Stomach smooth muscle (tissue), 2 donors: ENCODE measurements around the gene ILKAP.

ENCODE experiments used
- H3K27ac ChIP-seq: one replicate; pipeline ENCODE4 v1.7.0; 2013; ENCODE audit warnings: mild to moderate bottlenecking, low read length, inconsistent platforms
- H3K27me3 ChIP-seq, 2 donors: one replicate each; pipeline ENCODE4 v1.7.0; 2013; ENCODE audit warnings: low read length in 2 of 2; ENCODE audit not compliant: insufficient read depth in 2 of 2, control insufficient read depth in 1 of 2
- H3K36me3 ChIP-seq, 2 donors: one replicate each; pipeline ENCODE4 v1.7.0; 2013; ENCODE audit warnings: low read length in 2 of 2; ENCODE audit not compliant: control insufficient read depth in 2 of 2, insufficient read depth in 2 of 2
- H3K4me1 ChIP-seq: one replicate; pipeline ENCODE4 v1.7.0; 2013; ENCODE audit warnings: low read length; ENCODE audit not compliant: control insufficient read depth, insufficient read depth
- H3K4me3 ChIP-seq, 2 donors: one replicate each; pipeline ENCODE4 v1.7.0; 2013; ENCODE audit warnings: low read length in 2 of 2
- H3K9ac ChIP-seq, 2 donors: one replicate each; pipeline ENCODE4 v1.7.0; 2013; ENCODE audit warnings: low read length in 2 of 2, mild to moderate bottlenecking in 1 of 2
- H3K9me3 ChIP-seq, 2 donors: one replicate each; pipeline ENCODE4 v1.7.0; 2013; ENCODE audit warnings: low read length in 2 of 2; ENCODE audit not compliant: control insufficient read depth in 2 of 2
- donor health status: healthy.
- donor health status: Pancreatic carcinoma.

The ILKAP gene

DNA sequence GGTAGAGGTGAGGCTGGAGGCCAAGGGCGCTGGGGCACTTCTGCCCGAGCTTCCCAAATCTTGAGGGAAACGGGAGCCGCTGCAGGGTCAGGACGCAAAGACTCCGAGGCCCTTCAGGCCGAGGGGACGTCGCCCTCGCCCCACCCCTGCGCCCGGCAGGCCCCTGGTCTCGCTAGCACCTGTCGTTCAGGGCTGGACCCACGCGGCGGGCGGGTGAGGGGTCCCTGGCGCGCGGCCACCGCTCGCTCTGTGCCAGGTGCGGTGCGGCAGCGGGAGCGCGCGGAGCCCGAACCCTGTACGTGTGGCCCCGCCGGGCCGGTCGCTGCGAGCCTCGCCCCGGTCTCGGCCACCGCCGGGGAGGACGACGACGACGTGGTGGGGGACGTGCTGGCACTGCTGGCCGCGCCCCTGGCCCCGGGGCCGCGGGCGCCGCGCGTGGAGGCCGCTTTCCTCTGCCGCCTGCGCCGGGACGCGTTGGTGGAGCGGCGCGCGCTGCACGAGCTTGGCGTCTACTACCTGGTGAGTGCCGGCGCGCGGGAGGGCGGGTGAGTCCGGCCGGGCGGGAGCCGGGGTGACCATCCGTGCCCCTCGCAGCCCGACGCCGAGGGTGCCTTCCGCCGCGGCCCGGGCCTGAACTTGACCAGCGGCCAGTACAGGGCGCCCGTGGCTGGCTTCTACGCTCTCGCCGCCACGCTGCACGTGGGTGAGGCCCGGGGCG is 39.9 kb downstream of the ILKAP start:
- Histone ChIP-seq H3K27me3 (peaks cover 9 to 27% of the 10 kb centered on the region in 2 donors), H3K27ac (no peak overlapping the region), H3K4me3 (peak overlapping the region in 1 of 2 donors; percentile 35), H3K36me3 (peaks cover 0 to 4% of the 10 kb centered on the region in 2 donors), H3K9ac (no peak overlapping the region), H3K9me3 (no peaks in the 10 kb centered on the region), H3K4me1 (peaks cover 10% of the 10 kb centered on the region)

DNA sequence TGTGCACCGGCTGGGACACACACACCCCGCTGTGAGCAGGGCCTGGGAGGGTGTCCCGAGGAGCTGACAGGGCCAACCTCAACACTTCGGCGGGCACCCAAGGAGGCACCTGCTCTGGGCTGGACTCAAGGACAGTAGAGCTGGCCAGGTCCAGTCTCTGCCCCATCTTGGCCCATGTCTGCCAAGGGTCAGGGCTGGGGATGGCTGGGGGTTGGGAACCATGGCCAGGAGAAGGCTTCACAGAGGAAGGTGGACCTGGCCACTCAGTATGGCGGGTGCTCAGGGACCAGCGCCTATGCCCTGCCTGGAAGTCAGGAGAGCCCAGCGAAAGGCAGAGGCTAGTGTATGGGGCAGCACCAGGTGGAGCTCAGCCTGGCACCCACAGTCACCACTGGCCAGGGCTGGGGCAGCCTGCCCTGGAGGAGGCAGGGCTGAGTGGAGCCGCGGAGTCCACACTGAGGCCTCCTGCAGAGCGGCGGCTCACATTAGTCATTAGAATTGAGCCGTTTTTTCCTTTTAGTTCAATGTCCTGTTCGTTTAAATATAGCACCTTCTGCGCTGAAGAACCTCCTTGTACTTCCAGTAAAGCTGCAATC is 40.6 kb downstream of the ILKAP start:
- no peak overlapping the region for H3K4me3 ChIP-seq
- H3K36me3 ChIP-seq: peaks cover 0 to 2% of the 10 kb centered on the region in 2 donors
- H3K4me1 ChIP-seq: peaks cover 10% of the 10 kb centered on the region
- no peaks in the 10 kb centered on the region for H3K9me3 ChIP-seq
- no peak overlapping the region for H3K9ac ChIP-seq
- no peak overlapping the region for H3K27ac ChIP-seq
- H3K27me3 ChIP-seq: peaks cover 13 to 32% of the 10 kb centered on the region in 2 donors

DNA sequence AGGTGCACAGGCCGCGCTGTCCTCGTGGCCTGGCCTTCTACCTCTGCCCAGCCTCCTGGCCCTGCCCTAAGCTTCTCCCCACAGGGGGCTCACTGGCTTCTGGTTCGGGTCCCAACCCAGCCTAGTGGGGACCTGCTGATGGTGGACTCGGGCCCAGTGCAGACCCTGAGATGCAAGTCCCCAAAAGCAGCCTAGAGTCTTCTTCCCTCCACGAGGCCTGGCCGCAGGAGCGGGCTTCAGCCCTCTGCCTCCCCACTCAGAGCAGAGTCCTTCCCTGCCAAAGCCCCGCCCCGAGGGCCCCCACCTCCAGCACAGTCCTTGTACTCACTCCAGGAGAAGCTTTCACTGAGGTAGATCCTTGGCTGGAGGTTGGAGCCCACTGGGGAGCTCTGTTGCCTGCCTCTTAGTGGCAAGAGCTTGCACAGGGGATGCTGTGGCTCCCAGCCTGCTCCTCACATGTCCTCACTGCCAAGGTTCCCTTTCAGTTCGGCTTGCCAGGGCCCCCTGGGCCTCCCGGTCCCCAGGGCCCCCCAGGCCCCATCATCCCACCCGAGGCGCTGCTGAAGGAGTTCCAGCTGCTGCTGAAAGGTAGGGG is 41.1 kb downstream of the ILKAP start:
- H3K27me3 ChIP-seq: peaks cover 13 to 32% of the 10 kb centered on the region in 2 donors
- no peaks in the 10 kb centered on the region for H3K9me3 ChIP-seq
- H3K4me3 ChIP-seq: no peak overlapping the region
- no peak overlapping the region for H3K9ac ChIP-seq
- no peak overlapping the region for H3K27ac ChIP-seq
- peaks cover 10% of the 10 kb centered on the region for H3K4me1 ChIP-seq
- peaks cover 0 to 2% of the 10 kb centered on the region in 2 donors for H3K36me3 ChIP-seq

DNA sequence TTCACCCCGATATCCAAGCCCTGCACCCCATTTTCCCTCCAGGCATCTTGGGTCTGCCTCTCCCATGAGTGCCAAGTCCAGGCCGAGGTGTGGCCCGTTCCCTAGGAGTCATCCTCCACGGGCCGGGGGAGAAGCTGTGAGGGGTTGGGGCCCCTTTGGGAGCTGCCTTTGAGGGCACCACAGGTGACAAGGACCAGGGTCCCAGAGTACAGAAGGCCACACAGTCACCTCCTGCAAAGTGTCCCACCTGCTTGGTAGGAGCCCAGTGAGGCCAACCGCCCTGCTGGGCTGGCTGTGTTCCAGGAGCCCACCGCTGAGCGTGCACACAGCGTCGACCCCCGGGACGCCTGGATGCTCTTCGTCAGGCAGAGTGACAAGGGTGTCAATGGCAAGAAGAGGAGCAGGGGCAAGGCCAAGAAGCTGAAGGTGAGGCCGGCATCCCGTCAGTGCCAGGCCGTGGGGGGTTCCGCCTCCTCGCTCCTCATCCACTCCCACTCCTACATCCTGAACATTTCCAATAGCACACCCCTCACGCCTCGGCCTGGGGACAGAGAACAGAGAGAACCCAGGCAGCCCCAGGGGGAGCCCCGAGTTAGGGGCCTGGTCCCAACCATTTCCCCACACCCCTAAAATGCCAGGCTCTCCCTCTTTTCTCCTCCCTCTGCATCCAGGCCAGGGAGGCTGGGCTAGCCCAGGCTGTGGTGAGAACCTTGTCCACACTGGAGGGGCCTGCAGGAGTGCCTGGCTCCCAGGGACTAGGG is 42.0 kb downstream of the ILKAP start:
- Histone ChIP-seq H3K4me3 (no peak overlapping the region), H3K27me3 (peaks cover 13 to 32% of the 10 kb centered on the region in 2 donors), H3K9me3 (no peaks in the 10 kb centered on the region), H3K36me3 (no peaks in the 10 kb centered on the region), H3K4me1 (peaks cover 8% of the 10 kb centered on the region), H3K27ac (no peak overlapping the region), H3K9ac (no peak overlapping the region)

DNA sequence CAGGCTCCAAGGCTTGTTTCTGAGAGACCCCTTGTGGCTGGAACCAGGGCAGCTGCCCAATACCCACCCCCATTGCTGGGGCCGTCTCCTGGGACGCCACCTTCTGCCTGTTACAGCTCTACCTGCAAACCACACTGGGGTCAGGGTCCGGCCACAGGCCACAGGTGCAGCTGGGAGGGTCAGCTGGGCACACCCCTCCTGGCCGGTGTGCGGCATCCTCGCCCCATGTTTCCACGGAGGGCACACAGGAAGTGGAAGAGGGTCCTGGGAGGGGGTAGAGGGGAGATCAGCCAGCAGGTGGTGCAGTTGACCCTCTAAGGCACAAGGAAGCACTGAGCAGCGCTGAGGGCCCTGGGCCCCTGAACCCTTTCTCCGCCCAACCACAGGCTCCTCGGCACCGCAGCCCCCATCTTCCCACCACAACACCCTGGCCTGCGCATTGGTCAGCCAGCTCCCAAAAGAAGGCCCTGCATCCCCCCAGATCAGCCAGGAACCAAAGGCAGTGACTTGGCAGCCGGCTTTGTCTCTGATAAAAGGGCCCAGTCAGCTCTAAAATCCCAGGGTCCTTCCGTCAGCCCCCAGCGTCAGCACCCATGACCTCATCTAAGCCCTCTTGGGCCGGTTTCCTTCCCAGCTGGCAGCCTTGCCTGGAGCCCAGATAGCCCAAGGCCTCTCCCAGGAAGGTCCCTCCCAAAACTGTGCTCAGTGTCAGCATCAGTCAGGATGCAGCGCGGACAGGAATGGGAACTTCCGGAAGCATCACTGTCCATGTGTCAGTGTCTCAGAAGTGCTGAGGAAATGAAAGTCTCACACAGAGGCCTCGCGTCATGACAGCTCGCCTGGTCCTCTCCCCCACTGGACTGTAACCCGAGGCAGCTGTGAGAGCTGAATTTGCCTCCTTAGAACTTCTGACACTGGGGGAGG is 43.0 kb downstream of the ILKAP start:
- no peak overlapping the region for H3K4me3 ChIP-seq
- H3K9ac ChIP-seq: no peak overlapping the region
- peaks cover 13 to 32% of the 10 kb centered on the region in 2 donors for H3K27me3 ChIP-seq
- H3K9me3 ChIP-seq: no peaks in the 10 kb centered on the region
- no peak overlapping the region for H3K27ac ChIP-seq
- peaks cover 8% of the 10 kb centered on the region for H3K4me1 ChIP-seq
- H3K36me3 ChIP-seq: no peaks in the 10 kb centered on the region

DNA sequence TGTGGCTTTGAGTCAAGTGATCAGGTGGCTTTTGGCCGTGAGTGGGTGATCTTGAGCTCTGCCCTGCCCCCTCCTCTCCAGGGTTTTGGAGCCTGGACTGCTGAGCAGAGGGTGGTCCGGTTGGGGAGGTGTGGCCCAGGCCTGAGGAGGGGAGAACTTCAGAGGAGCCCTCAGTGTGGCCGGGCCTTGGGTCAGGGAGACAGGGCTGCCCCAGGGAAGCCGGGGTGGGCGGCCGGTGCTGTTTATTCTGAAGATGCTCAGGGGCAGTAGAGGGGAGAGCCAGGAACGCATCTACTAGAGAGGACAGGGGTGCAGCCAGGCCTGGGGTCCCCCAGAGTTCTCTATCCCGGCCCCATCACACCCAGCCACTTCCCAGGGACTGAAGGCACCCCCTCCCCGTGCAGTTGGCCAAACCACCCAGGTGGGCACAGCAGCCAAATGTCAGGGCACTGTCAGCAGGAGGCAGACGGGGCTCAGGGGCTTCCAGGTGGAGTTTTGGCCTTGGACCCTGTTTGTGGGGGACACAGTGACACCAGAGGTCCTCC is 43.8 kb downstream of the ILKAP start:
- H3K9me3 ChIP-seq: no peaks in the 10 kb centered on the region
- peaks cover 13 to 32% of the 10 kb centered on the region in 2 donors for H3K27me3 ChIP-seq
- peaks cover 8% of the 10 kb centered on the region for H3K4me1 ChIP-seq
- H3K36me3 ChIP-seq: no peaks in the 10 kb centered on the region
- no peak overlapping the region for H3K4me3 ChIP-seq
- no peak overlapping the region for H3K9ac ChIP-seq
- H3K27ac ChIP-seq: no peak overlapping the region

DNA sequence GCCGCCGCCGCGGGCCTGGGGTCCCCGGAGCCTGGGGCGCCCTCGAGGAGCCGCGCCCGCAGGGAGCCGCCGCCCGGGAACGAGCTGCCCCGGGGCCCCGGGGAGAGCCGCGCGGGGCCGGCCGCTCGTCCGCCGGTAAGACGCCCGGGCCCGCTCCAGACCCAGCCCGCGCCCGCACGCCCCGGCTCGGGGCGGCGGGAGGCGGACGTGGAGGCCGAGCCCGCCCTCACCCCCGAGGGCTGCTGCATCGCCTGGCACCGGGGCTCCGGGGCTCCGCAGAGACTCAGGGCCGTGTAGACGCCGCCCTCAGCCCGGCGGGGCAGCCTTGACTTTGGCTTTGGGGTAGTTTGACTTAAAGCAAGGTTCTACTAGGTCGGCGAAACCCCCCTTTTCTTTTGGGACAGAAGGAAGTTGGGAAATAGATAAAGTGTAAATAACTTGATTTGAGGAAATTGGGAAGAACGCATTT is 44.4 kb downstream of the ILKAP start:
- peak overlapping the region in 1 of 2 donors; percentile 44 for H3K4me3 ChIP-seq
- no peak overlapping the region for H3K27ac ChIP-seq
- H3K4me1 ChIP-seq: peaks cover 8% of the 10 kb centered on the region
- no peak overlapping the region for H3K9ac ChIP-seq
- no peaks in the 10 kb centered on the region for H3K36me3 ChIP-seq
- peaks cover 13 to 29% of the 10 kb centered on the region in 2 donors for H3K27me3 ChIP-seq
- H3K9me3 ChIP-seq: no peaks in the 10 kb centered on the region

DNA sequence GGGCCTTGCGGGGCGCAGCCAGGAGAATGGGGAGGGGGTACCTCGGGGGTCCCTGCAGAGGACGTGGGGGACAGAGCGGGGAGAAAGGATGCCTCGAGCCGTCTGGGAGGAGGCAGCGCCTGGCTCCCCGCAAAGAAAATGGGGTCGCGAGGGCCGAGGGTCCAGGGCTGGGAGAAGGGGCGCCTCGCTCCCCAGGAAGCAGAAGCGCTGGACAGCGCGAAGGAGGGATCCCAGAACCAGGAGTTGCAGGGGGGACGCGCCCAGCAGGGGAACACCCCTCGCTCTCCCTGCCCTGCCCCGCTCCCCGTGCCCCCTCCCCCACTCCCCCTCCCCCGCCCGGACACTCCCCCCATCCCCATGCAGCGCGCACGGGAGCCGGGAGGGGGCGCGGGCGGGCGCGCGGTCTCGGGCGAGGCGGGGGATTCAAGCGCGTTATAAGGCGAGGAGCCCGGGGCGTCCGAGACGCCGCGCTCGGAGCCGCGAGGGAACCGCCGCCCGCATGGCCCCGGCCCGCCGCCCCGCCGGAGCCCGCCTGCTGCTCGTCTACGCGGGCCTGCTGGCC is 44.9 kb downstream of the ILKAP start, which contains the start of gene ERFE:
TSS of gene ERFE (plus strand) at position 462 of the 562 bp plus-strand sequence. CDS start at position 500, 38 bp downstream.
- H3K4me1 ChIP-seq: peaks cover 5% of the 10 kb centered on the region
- H3K27ac ChIP-seq: no peak within 1 kb of the TSS

DNA sequence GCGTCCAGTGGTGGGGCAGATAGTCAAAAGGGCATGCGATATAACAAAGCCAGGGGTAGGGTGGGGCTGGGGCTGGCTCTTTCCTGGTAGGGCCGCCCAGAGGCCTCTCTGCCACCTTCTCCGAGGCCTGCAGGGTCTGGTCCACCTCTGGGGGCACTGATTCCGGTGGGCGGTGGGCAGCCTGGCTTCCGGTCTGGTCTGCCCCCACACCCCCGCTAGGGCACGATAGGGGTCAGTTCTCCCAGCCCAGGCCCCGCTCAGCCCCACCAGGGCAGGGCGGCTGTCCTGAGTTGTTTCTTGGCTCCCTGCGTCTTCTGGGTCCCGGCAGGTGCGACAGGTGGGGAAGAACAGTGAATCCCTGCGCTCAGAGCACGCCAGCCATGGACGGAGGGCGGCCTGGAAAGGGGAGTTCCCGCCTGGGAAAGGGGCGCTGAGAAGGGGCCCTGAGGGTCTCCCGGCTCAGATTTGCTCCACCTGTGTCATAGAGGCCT is 45.4 kb downstream of the ILKAP start:
- H3K27ac ChIP-seq: no peak overlapping the region
- no peaks in the 10 kb centered on the region for H3K36me3 ChIP-seq
- H3K9me3 ChIP-seq: no peaks in the 10 kb centered on the region
- H3K9ac ChIP-seq: no peak overlapping the region
- H3K4me1 ChIP-seq: peaks cover 5% of the 10 kb centered on the region
- H3K4me3 ChIP-seq: no peak overlapping the region
- peaks cover 11 to 20% of the 10 kb centered on the region in 2 donors for H3K27me3 ChIP-seq

More for the DNA sequence above, 44.9 kb downstream of the ILKAP start, which contains the start of gene ERFE:
- Histone ChIP-seq H3K4me3 (peak within 1 kb of the TSS in 1 of 2 donors; percentile 44), H3K27me3 (peaks cover 13 to 25% of the 10 kb centered on the region in 2 donors), H3K9ac (no peak within 1 kb of the TSS), H3K36me3 (no peaks in the 10 kb centered on the region), H3K9me3 (no peaks in the 10 kb centered on the region)
